HG03159 (cell line): ENCODE data around the gene KMT2C.
"Not testable (repeated sequence)": the region's sequence is repeated elsewhere in the genome, so short reads cannot be mapped to it uniquely, and the experiment has no call there.

ENCODE experiments used
- ATAC-seq: cut with Tn5 transposase; IDR thresholded peaks from one replicate; pipeline ENCODE4 v1.9.1; 2021; ENCODE audit warnings: mild to moderate bottlenecking, moderate library complexity; ENCODE audit not compliant: unreplicated experiment

KMT2C gene

GRCh38 chr7:152328234-152328633 is 107.6 kb downstream of the KMT2C start:
- ATAC-seq: no peak

GRCh38 chr7:152315845-152316244 is 120.0 kb downstream of the KMT2C start:
- no peak for ATAC-seq

GRCh38 chr7:152313831-152314604 is 121.8 kb downstream of the KMT2C start:
- ATAC-seq: no peak

GRCh38 chr7:152313217-152313616 is 122.6 kb downstream of the KMT2C start:
- ATAC-seq: no peak

GRCh38 chr7:152312316-152312715 is 123.5 kb downstream of the KMT2C start:
- ATAC-seq: no peak

- ATAC-seq: no peak
These were observed 127.9 kb downstream of the KMT2C start for GRCh38 chr7:152307902-152308301.

- not testable (repeated sequence) for ATAC-seq
These were observed 136.2 kb downstream of the KMT2C start for GRCh38 chr7:152299542-152300143.

GRCh38 chr7:152292897-152293296 is 142.9 kb downstream of the KMT2C start:
- no peak for ATAC-seq

GRCh38 chr7:152286972-152287371 is 148.8 kb downstream of the KMT2C start:
- not testable (repeated sequence) for ATAC-seq

- ATAC-seq: not testable (repeated sequence)
These were observed 149.6 kb downstream of the KMT2C start for GRCh38 chr7:152286219-152286618.

GRCh38 chr7:152284998-152285397 is 150.8 kb downstream of the KMT2C start:
- ATAC-seq: not testable (repeated sequence)

- ATAC-seq: not testable (repeated sequence)
These were observed 158.1 kb downstream of the KMT2C start for GRCh38 chr7:152277687-152278086.

GRCh38 chr7:152270427-152270826 is 165.4 kb downstream of the KMT2C start:
- ATAC-seq: not testable (repeated sequence)

- not testable (repeated sequence) for ATAC-seq
These were observed 168.9 kb downstream of the KMT2C start for GRCh38 chr7:152266859-152267258.

- not testable (repeated sequence) for ATAC-seq
These were observed 170.9 kb downstream of the KMT2C start for GRCh38 chr7:152264915-152265314.

GRCh38 chr7:152262146-152262545 is 173.7 kb downstream of the KMT2C start:
- ATAC-seq: not testable (repeated sequence)

GRCh38 chr7:152259645-152260044 is 176.2 kb downstream of the KMT2C start:
- not testable (repeated sequence) for ATAC-seq

- ATAC-seq: not testable (repeated sequence)
These were observed 188.0 kb downstream of the KMT2C start for GRCh38 chr7:152247851-152248250.

- not testable (repeated sequence) for ATAC-seq
These were observed 190.4 kb downstream of the KMT2C start for GRCh38 chr7:152245417-152245816.

GRCh38 chr7:152243464-152243863 is 192.3 kb downstream of the KMT2C start:
- not testable (repeated sequence) for ATAC-seq

GRCh38 chr7:152241301-152241700 is 194.5 kb downstream of the KMT2C start:
- not testable (repeated sequence) for ATAC-seq

- not testable (repeated sequence) for ATAC-seq
These were observed 199.5 kb downstream of the KMT2C start for GRCh38 chr7:152236306-152236705.
